Measurements from ENCODE around the gene SPOP.

GRCh38 chr17:49603720-49604119 lies 74.2 kb downstream of the SPOP start:
- TF ChIP-seq CTCF (conservative IDR thresholded peaks at IDR 0.05; ENCODE audit: low read depth, low read length) (no peak), POLR2A (IDR thresholded peaks at IDR 0.05; ENCODE audit: low read depth, low read length) (no peak), MXI1 (IDR thresholded peaks at IDR 0.05; ENCODE audit: borderline replicate concordance, low read depth, low read length) (no peak), RCOR1 (IDR thresholded peaks at IDR 0.05; ENCODE audit: insufficient replicate concordance, low read length) (no peak)
